Activated T-cell treated with anti-CD3 and anti-CD28 coated beads, Interleukin-2, amount 50 U/mL, for 4 hours (primary cell): Measurements from ENCODE around the gene SYCN. TPM values are rescaled to one million over a fixed set of nuclear protein-coding genes. Genes with fewer than 3 reads are reported as not detected.

Experiments used
- ATAC-seq, 2 donors: fragments of 200-7000 bp; cut with Tn5 transposase; one replicate each; pipeline ENCODE4 v1.10.0; 2021
- DNase-seq: peaks from one replicate; pipeline ENCODE4 v3.0.0-alpha.2; 2020
- H3K27me3 Mint-ChIP-seq: one replicate; pipeline ENCODE4 v1.8.0; 2021; ENCODE audit warnings: low read depth, mixed read lengths
- H3K36me3 Mint-ChIP-seq: one replicate; pipeline ENCODE4 v1.8.0; 2022; ENCODE audit warnings: mixed read lengths; ENCODE audit not compliant: insufficient read depth
- H3K4me1 Mint-ChIP-seq: one replicate; pipeline ENCODE4 v1.8.0; 2021; ENCODE audit warnings: low read depth, mixed read lengths
- H3K4me3 Mint-ChIP-seq: one replicate; pipeline ENCODE4 v1.8.0; 2021; ENCODE audit warnings: mild to moderate bottlenecking, moderate library complexity, mixed read lengths
- H3K9me3 Mint-ChIP-seq: one replicate; pipeline ENCODE4 v1.8.0; 2021; ENCODE audit warnings: mixed read lengths
- total RNA-seq, 3 donors: library from RNA; stranded (reverse); gene quantifications; one replicate each; pipeline ENCODE4 v1.2.1, GENCODE V29; 2021

Gene SYCN
- total RNA-seq, 3 donors from 2014 or later: 0.37 to 0.58 TPM; not detected in 1

GRCh38 chr19:39174558-39175544, 29.2 kb downstream of the SYCN start:
- H3K9me3 Mint-ChIP-seq: no peaks in the 10 kb centered on the region
- ATAC-seq (no peak), DNase-seq (no peak)
- no peak overlapping the region for H3K4me3 Mint-ChIP-seq
- H3K27me3 Mint-ChIP-seq: no peaks in the 10 kb centered on the region
- H3K4me1 Mint-ChIP-seq: no peaks in the 10 kb centered on the region
- peaks cover 3% of the 10 kb centered on the region for H3K36me3 Mint-ChIP-seq

- H3K27me3 Mint-ChIP-seq: no peaks in the 10 kb centered on the region
- no peaks in the 10 kb centered on the region for H3K9me3 Mint-ChIP-seq
- H3K4me1 Mint-ChIP-seq: no peaks in the 10 kb centered on the region
- DNase-seq (no peak), ATAC-seq (no peak)
- peaks cover 3% of the 10 kb centered on the region for H3K36me3 Mint-ChIP-seq
- H3K4me3 Mint-ChIP-seq: no peak overlapping the region
Observed at GRCh38 chr19:39174142-39174541, 29.9 kb downstream of the SYCN start.

DNA sequence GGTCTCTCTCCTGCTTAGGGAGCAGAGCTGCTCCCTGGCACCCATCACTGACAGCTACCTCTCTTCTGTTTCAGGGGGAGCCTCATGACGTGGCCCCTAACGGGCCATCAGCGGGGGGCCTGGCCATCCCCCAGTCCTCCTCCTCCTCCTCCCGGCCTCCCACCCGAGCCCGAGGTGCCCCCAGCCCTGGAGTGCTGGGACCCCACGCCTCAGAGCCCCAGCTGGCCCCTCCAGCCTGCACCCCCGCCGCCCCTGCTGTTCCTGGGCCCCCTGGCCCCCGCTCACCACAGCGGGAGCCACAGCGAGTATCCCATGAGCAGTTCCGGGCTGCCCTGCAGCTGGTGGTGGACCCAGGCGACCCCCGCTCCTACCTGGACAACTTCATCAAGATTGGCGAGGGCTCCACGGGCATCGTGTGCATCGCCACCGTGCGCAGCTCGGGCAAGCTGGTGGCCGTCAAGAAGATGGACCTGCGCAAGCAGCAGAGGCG, 30.5 kb downstream of the SYCN start:
- ATAC-seq (no peak), DNase-seq (no peak)
- Mint-ChIP-seq H3K27me3 (no peaks in the 10 kb centered on the region), H3K36me3 (peaks cover 7% of the 10 kb centered on the region), H3K4me3 (no peak overlapping the region), H3K4me1 (no peaks in the 10 kb centered on the region), H3K9me3 (no peaks in the 10 kb centered on the region)

DNA sequence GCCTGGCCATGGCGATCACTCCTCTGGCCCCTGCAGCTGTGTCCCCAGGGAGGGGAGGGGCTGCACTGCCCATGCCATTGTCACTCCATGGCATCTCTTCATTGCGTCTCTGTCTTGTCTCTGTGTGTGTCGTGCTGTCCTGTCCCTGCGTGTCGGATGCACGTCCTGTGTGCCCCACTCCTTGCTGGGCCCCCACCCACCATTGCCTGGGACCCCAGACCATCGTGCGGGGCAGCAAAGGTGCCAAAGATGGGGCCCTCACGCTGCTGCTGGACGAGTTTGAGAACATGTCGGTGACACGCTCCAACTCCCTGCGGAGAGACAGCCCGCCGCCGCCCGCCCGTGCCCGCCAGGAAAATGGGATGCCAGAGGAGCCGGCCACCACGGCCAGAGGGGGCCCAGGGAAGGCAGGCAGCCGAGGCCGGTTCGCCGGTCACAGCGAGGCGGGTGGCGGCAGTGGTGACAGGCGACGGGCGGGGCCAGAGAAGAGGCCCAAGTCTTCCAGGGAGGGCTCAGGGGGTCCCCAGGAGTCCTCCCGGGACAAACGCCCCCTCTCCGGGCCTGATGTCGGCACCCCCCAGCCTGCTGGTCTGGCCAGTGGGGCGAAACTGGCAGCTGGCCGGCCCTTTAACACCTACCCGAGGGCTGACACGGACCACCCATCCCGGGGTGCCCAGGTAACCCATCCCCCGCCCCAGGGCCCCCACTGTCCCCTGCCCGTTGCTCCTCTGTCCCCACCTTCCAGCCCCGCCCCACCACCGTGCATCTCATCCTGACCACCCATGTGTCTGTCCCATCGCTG, 31.2 kb downstream of the SYCN start:
- Mint-ChIP-seq H3K4me3 (no peak overlapping the region), H3K4me1 (no peaks in the 10 kb centered on the region), H3K36me3 (peaks cover 4% of the 10 kb centered on the region), H3K9me3 (no peaks in the 10 kb centered on the region), H3K27me3 (no peaks in the 10 kb centered on the region)
- ATAC-seq: no peak
- DNase-seq: no peak

DNA sequence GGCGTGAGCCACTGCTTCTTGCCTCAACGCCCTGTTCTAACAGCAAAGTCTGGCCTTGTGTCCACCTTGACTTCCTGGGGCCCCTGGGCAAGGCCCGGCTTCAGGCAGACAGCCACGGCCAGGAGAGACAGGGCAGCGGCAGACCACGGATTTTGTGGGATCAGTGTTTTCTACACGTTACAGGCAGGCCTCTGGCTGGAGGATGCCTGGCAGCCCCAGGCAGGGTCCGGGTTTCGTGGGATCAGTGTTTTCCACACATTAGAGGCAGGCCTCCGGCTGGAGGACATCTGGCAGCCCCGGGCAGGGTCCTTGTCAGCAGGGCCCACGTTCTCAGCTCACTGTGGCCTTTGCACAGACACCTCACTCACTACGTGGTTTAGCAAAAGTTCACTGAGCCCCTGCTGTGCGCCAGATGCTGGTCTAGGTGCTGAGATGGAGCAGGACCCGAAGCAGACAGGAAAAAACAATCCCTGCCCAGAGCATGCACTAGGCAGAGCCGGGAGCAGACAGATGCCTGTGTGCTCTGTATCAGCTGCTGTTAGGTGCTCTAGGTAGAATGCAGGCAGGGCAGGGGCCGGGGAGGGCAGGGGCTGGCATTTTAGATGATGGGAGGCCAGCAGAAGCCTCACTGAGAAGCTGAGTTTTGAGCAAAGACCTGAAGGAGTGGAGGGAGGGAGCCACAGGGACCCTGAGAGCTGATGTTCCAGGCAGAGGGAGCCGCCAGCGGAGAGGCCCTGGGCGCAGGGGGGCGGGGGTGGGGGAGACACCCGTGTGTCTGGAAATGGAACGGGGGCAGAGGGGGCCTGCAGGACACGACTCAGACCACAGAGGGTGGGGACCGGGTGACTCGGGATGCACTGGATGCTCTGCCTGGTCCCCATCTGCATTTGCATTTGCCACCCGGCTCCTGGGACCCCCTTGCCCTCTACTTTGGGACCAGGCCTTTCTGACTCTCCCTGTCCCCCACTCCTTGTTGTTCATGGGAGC, 32.3 kb downstream of the SYCN start:
- ATAC-seq: no peak
- H3K9me3 Mint-ChIP-seq: no peaks in the 10 kb centered on the region
- H3K4me1 Mint-ChIP-seq: no peaks in the 10 kb centered on the region
- H3K27me3 Mint-ChIP-seq: no peaks in the 10 kb centered on the region
- no peak for DNase-seq
- peaks cover 4% of the 10 kb centered on the region for H3K36me3 Mint-ChIP-seq
- H3K4me3 Mint-ChIP-seq: no peak overlapping the region

- peaks cover 4% of the 10 kb centered on the region for H3K36me3 Mint-ChIP-seq
- no peak for ATAC-seq
- no peaks in the 10 kb centered on the region for H3K4me1 Mint-ChIP-seq
Observed at GRCh38 chr19:39170386-39171231, 33.5 kb downstream of the SYCN start.

GRCh38 chr19:39169143-39169810, 34.8 kb downstream of the SYCN start:
- ATAC-seq (no peak), DNase-seq (no peak)
- H3K9me3 Mint-ChIP-seq: no peaks in the 10 kb centered on the region
- no peaks in the 10 kb centered on the region for H3K27me3 Mint-ChIP-seq
- H3K4me1 Mint-ChIP-seq: no peaks in the 10 kb centered on the region
- no peak overlapping the region for H3K4me3 Mint-ChIP-seq
- peaks cover 4% of the 10 kb centered on the region for H3K36me3 Mint-ChIP-seq

More at GRCh38 chr19:39170386-39171231, 33.5 kb downstream of the SYCN start:
- DNase-seq: no peak
- Mint-ChIP-seq H3K9me3 (no peaks in the 10 kb centered on the region), H3K27me3 (no peaks in the 10 kb centered on the region), H3K4me3 (no peak overlapping the region)

DNA sequence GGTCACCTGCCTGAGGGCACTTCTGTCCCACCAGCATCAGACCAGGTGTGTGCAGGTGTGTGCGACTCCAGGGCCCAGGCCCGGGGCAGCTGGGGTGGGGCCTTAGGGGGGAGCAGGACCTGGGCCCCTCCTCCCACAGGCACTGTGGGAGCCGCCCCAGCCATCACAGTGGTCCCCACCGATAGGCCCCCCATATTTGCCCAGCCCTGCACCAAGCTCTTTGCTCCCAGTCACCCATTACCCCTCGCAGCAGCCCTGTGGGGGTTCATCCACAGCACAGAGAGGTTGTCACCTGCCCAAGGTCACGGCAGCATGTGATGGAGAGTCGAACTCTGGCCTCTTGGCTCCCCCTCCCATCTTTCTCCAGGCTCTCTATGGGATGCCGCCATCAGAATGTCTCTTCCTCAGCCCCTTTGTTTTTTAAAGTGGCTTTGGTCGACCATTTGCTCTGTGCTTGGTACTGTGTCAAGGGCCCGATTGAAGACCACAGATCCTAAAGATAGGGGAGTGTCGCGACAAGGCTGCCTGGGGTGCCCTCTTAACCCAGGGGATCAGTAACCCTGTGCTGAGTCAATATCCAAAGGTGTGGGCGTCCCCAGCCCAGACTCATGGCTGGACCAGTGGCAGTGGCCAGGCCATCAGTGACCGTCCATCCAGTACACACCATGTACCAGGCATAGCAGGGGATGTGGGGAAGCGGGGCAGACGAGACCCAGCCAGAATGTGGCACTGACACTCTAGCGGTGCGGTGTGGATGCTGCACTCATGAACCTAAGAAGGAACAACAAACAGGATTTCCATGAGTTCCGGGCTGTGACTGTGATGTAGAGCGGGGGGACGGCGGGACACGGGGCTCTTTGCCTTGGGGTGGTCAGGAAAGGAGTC, 35.6 kb downstream of the SYCN start:
- H3K27me3 Mint-ChIP-seq: no peaks in the 10 kb centered on the region
- ATAC-seq (no peak), DNase-seq (no peak)
- peaks cover 4% of the 10 kb centered on the region for H3K36me3 Mint-ChIP-seq
- no peaks in the 10 kb centered on the region for H3K9me3 Mint-ChIP-seq
- no peaks in the 10 kb centered on the region for H3K4me1 Mint-ChIP-seq
- H3K4me3 Mint-ChIP-seq: no peak overlapping the region

DNA sequence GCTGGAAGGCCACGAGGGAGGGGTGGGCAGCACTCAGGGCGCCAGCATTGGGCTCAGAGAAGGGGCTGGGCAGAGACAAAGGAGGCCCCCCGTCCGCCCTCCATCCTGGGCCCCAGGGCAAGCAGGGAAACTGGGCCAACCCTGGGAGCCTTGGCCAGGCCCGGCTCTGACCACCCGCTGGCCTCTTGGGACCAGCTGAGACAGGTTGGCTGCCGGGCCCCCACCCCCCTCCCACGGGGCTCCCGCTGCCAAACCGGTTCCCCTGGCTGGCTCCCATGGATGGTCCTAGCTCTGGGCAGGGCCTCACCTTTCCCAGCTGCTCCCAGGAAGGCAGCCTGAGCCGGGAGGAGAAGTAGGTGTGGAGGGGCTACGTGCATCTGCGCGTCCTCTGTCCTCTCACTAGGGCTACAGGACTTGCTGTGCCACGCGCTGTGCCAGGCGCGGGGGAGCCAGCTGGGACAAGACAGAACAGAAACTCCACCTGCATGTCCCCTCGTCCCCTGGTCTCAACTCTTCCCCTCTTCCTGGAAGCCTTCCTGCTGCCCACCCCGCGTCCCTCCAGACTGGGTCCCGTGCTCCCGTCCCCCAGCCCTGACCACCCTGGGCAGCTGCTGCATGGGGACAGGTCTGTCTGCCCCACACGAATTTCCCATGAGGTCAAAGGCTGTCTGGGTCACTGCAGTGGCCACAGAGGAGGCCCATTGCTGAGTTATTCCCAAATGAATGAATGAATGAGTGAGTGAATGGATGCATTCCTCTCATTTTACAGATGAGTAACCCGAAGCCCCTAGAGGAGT, 36.4 kb downstream of the SYCN start:
- ATAC-seq (no peak), DNase-seq (no peak)
- H3K27me3 Mint-ChIP-seq: no peaks in the 10 kb centered on the region
- peaks cover 4% of the 10 kb centered on the region for H3K36me3 Mint-ChIP-seq
- no peak overlapping the region for H3K4me3 Mint-ChIP-seq
- peaks cover 2% of the 10 kb centered on the region for H3K4me1 Mint-ChIP-seq
- H3K9me3 Mint-ChIP-seq: no peaks in the 10 kb centered on the region

- DNase-seq (no peak), ATAC-seq (no peak)
- Mint-ChIP-seq H3K9me3 (no peaks in the 10 kb centered on the region), H3K4me3 (no peak overlapping the region), H3K36me3 (peaks cover 4% of the 10 kb centered on the region), H3K27me3 (no peaks in the 10 kb centered on the region), H3K4me1 (peaks cover 5% of the 10 kb centered on the region)
Observed at GRCh38 chr19:39166571-39167391, 37.3 kb downstream of the SYCN start.

- ATAC-seq: no peak
- peaks cover 4% of the 10 kb centered on the region for H3K36me3 Mint-ChIP-seq
- no peaks in the 10 kb centered on the region for H3K27me3 Mint-ChIP-seq
- DNase-seq: no peak
- H3K9me3 Mint-ChIP-seq: no peaks in the 10 kb centered on the region
- H3K4me1 Mint-ChIP-seq: peaks cover 5% of the 10 kb centered on the region
- no peak overlapping the region for H3K4me3 Mint-ChIP-seq
Observed at GRCh38 chr19:39165857-39166256, 38.2 kb downstream of the SYCN start.
